ENCODE data around the gene ATP11A.

DNA sequence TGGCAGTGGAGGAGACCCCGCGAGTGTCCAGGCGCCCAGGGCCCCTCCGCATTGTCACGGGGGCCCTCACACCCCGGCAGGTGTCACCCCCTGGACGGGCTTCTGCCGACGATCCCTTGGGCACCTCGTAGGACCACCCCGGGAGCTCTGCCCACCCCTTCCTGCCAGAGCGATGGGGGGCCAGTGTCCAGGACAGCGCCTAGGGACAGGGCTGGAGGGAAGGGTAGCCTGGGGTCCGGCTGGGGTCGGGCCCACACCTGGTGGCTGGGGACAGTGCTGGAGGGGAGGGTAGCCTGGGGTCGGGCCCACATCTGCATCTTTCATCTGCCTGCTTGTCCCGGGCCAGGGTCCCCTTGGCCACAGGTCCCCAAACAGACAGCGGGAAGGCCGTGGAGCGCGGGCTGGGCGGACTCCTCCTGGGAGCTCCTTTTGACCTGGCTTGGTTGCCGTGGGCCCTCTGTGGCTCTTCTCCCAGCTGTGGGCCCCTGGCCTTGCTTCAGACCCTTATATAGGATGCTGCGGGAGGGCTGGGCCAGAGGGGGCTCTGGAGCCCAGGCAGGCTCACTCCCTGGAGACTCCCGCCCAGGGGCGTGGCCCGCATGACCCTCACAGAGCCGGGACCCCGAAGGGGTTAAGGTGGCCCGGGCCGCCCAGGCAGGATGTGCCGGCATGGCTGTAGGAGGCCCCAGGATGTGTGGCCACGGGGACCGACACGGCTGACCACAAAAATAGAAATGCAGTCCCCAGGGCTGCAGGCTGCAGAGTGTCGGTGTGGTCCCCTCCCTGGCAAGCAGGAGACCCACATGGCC, 205.0 kb downstream of the ATP11A start:
- TF ChIP-seq, protein P1, sequence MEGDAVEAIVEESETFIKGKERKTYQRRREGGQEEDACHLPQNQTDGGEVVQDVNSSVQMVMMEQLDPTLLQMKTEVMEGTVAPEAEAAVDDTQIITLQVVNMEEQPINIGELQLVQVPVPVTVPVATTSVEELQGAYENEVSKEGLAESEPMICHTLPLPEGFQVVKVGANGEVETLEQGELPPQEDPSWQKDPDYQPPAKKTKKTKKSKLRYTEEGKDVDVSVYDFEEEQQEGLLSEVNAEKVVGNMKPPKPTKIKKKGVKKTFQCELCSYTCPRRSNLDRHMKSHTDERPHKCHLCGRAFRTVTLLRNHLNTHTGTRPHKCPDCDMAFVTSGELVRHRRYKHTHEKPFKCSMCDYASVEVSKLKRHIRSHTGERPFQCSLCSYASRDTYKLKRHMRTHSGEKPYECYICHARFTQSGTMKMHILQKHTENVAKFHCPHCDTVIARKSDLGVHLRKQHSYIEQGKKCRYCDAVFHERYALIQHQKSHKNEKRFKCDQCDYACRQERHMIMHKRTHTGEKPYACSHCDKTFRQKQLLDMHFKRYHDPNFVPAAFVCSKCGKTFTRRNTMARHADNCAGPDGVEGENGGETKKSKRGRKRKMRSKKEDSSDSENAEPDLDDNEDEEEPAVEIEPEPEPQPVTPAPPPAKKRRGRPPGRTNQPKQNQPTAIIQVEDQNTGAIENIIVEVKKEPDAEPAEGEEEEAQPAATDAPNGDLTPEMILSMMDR (conservative IDR thresholded peaks at IDR 0.05; ENCODE audit: low read depth, low read length): no peak
- no peak for TF ChIP-seq EZH2 (IDR thresholded peaks at IDR 0.05; ENCODE audit: low read length, unreplicated experiment)
